HG03565 (cell line): ENCODE measurements around the gene STAT5A.
"Not testable (repeated sequence)": the region's sequence is repeated elsewhere in the genome, so short reads cannot be mapped to it uniquely, and the experiment has no call there.

Experiments used
- ATAC-seq: cut with Tn5 transposase; IDR thresholded peaks from one replicate; pipeline ENCODE4 v1.9.1; 2021; ENCODE audit warnings: mild to moderate bottlenecking, moderate library complexity; ENCODE audit not compliant: unreplicated experiment

The STAT5A gene

GRCh38 chr17:42287977-42288802 lies at the start of gene STAT5A:
TSS of gene STAT5A (plus strand) at chr17:42288498. CDS start at chr17:42289412, 914 bp downstream.
- ATAC-seq, result peak; percentile 35

GRCh38 chr17:42239576-42239975 lies 48.7 kb upstream of the STAT5A start:
- not testable (repeated sequence) for ATAC-seq

- ATAC-seq, result no peak
Observed at GRCh38 chr17:42240201-42240600, 48.1 kb upstream of the STAT5A start.

- not testable (repeated sequence) for ATAC-seq
Observed at GRCh38 chr17:42240863-42241262, 47.4 kb upstream of the STAT5A start.

- no peak for ATAC-seq
Observed at GRCh38 chr17:42241871-42242270, 46.4 kb upstream of the STAT5A start.

- no peak for ATAC-seq
Observed at GRCh38 chr17:42243493-42243982, 44.8 kb upstream of the STAT5A start.

GRCh38 chr17:42244116-42244515 lies 44.2 kb upstream of the STAT5A start:
- not testable (repeated sequence) for ATAC-seq

- ATAC-seq, result not testable (repeated sequence)
Observed at GRCh38 chr17:42245183-42245582, 43.1 kb upstream of the STAT5A start.

GRCh38 chr17:42246515-42246914 lies 41.8 kb upstream of the STAT5A start:
- ATAC-seq, result no peak

GRCh38 chr17:42247734-42248133 lies 40.6 kb upstream of the STAT5A start:
- no peak for ATAC-seq

GRCh38 chr17:42248351-42249179 lies 39.7 kb upstream of the STAT5A start:
- ATAC-seq, result peak; percentile 68

- ATAC-seq, result no peak
Observed at GRCh38 chr17:42249681-42250446, 38.4 kb upstream of the STAT5A start.

- no peak for ATAC-seq
Observed at GRCh38 chr17:42251115-42251514, 37.2 kb upstream of the STAT5A start.

GRCh38 chr17:42252597-42253550 lies 35.4 kb upstream of the STAT5A start:
- ATAC-seq, result no peak

GRCh38 chr17:42253578-42253977 lies 34.7 kb upstream of the STAT5A start:
- ATAC-seq, result no peak

- ATAC-seq, result no peak
Observed at GRCh38 chr17:42255445-42255844, 32.9 kb upstream of the STAT5A start.

- ATAC-seq, result no peak
Observed at GRCh38 chr17:42260318-42260717, 28.0 kb upstream of the STAT5A start.

GRCh38 chr17:42264366-42264765 lies 23.9 kb upstream of the STAT5A start:
- not testable (repeated sequence) for ATAC-seq

GRCh38 chr17:42266462-42266861 lies 21.8 kb upstream of the STAT5A start:
- no peak for ATAC-seq
